A549 treated with DMSO at 1 μM for 4 hours (cell line): ENCODE data around the gene C10orf71. TPM values are rescaled to one million over a fixed set of nuclear protein-coding genes. Genes with fewer than 3 reads are reported as not detected.

ENCODE experiments used
- total RNA-seq: library from RNA; stranded (reverse); fragments of 200-300 nt; extraction: Qiagen RNA extraction; gene quantifications from 5 replicates; pipeline ENCODE4 v1.2.3, GENCODE V29; 2022; ENCODE audit warnings: low read depth

The C10orf71 gene, protein sequence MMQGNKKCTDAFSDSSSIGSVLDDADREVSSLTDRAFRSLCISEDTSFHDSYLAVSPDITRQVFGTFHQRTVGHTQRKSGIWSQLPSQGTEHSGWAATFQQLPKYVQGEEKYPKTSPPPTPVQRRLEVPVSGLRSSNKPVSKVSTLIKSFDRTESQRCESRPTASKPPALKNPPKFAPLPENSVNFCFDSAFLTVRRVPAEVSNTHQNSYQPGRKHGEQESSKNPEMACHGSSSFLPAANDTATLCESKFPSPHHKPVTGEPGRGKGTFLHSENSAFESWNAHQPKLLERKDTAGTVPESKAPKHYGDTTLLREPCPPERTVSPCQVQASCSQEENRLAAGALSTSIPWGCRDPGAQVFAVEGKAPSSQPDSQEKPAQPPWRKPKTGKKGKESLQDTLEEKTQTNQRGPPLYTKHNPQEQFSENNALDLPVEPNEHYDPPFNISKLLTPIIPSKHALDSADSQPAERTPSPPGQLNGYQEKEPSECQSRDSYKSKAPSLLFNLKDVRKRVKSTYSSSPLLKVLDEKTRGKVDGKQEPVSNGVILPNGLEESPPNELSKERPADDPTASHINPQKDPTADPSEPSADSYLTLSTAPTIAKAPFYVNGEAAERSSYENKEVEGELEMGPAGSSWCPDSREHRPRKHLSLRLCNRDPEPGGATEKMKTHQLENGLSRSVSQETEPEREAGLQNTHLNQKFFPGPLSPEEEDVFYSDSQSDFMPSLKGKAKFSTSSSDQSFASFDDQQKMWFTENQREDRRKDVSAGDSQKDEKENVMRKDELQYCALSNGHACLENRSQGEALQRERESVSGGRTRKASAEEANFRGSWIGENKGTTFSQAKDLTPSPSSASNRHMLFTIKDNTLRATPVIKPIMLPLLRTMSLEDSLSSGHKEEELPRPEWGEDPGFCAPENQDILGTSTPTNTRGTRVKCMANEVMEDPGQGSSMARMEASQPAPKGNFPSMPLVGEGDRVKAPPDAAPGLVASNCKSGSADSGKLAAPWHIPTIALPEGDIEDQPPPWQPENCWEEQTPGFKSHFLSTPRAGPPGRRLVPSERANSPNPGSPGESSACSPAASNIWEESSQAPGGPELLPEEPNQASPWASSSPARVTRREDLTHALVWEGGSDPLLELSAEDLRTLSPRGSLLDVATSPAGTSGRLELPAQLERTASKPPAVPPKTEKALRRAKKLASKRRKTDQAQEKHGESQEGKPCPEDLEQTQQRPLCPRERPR (N-terminal part only)
- not detected in 5 replicates for total RNA-seq

GRCh38 chr10:49298983-49299815 is at the start of gene C10orf71:
Gene C10orf71 (plus strand): TSS chr10:49299170. CDS start chr10:49322546, 23,376 bp downstream.

Other genes with a start within 250 kb of the C10orf71 start
- 0.27 to 0.62 TPM (median 0.48 TPM) in 5 replicates for gene VSTM4, start 183.6 kb upstream of the C10orf71 start, total RNA-seq
- not detected in 5 replicates for gene FAM170B, start 165.1 kb upstream of the C10orf71 start, total RNA-seq
- gene TMEM273, start 110.8 kb upstream of the C10orf71 start, total RNA-seq = not detected in 5 replicates
- 0.03 to 0.07 TPM (median 0.06 TPM) in 3 of 5 replicates, not detected in the others for gene DRGX, start 96.9 kb downstream of the C10orf71 start, total RNA-seq
- gene ERCC6, start 240.0 kb downstream of the C10orf71 start, total RNA-seq = 5.7 to 6.3 TPM (median 5.9 TPM) in 5 replicates